GM18526 (cell line): ENCODE results near the gene IMPACT.

ENCODE experiments used
- POLR2A ChIP-seq: IDR thresholded peaks from 3 replicates; pipeline ENCODE4 v1.6.1; 2011; ENCODE audit not compliant: insufficient read length; ENCODE audit errors: extremely low read depth

Gene IMPACT

GRCh38 chr18:24490539-24490938 is 64.1 kb downstream of the IMPACT start:
- no peak for TF ChIP-seq POLR2A

- no peak for TF ChIP-seq POLR2A
Measured at GRCh38 chr18:24491927-24492834, 65.7 kb downstream of the IMPACT start.

- TF ChIP-seq POLR2A, result no peak
Measured at GRCh38 chr18:24494586-24494985, 68.1 kb downstream of the IMPACT start.

GRCh38 chr18:24497031-24497754 is 70.7 kb downstream of the IMPACT start:
- TF ChIP-seq POLR2A, result no peak

GRCh38 chr18:24499814-24500213 is 73.3 kb downstream of the IMPACT start:
- no peak for TF ChIP-seq POLR2A

- no peak for TF ChIP-seq POLR2A
Measured at GRCh38 chr18:24500217-24500616, 73.7 kb downstream of the IMPACT start.

- no peak for TF ChIP-seq POLR2A
Measured at GRCh38 chr18:24500766-24501165, 74.3 kb downstream of the IMPACT start.

GRCh38 chr18:24502667-24503523 is 76.4 kb downstream of the IMPACT start:
- no peak for TF ChIP-seq POLR2A
